TTC549 (cell line): Measurements from ENCODE around the gene TMEM132D.

Source experiments
- FAIRE-seq: peaks from 2 replicates; lab custom pipeline; 2012; peaks lifted over from hg19 to GRCh38; lab: Jason Lieb, UNC

TMEM132D gene

GRCh38 chr12:129534966-129535750 lies 368.7 kb downstream of the TMEM132D start:
- no peak for FAIRE-seq

GRCh38 chr12:129532707-129533499 lies 370.9 kb downstream of the TMEM132D start:
- no peak for FAIRE-seq

DNA sequence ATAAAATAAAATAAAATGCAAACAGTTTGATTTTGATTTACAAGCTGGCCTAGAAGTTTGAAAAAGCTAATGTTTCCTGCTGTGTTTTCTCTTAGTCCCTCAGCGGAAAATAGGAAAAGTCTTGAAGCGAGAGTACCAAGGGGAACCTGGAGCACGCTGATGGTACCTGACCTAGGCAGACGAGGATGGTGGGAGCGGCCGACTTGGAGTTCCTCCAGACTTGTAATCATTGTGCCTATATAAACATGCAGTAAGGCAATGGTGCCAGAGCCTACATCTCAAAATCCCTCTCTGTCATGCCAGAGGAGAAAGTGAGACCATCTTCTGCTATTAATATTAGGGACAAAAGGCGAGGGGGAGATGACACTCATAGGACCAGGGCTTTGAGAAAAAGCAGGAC lies 371.7 kb downstream of the TMEM132D start:
- FAIRE-seq = no peak

DNA sequence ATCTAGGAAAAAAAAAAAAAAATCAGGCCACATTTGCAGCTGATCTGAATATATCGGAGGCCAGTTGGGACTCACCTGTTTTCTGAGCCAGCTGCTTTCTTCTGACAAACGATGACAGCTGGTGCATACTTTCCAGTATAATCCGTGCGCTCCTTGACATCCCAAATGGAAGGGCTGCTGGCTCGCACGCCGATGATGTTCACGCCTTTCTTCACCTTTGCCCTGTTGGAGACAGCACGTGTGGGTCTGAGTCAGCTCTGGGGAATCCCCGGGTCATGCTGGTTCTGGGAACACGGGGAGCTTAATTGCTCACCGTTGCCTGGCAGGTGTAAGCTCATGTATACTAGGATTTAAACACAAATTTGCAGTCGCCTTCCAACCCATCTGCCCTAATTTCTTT lies 372.8 kb downstream of the TMEM132D start:
- no peak for FAIRE-seq

DNA sequence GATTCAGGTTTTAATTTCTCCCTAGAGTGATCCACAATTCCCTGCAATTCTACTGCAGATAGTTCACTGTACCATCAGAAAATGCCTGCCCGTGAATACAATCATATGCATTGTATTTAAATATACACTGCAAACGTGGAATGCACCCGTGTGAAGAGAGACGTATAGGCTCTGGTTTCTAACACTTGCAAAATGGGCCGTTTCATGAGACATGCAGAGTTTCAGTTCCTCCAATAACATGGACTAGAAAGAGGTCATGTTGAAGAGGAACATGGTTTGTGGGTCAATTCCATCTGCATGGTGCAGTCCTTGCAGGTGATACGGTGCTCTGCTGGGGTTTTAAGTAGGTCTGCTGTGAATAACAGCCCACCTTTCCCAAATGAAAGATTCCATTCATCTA lies 373.3 kb downstream of the TMEM132D start:
- no peak for FAIRE-seq

GRCh38 chr12:129527506-129527905 lies 376.3 kb downstream of the TMEM132D start:
- no peak for FAIRE-seq

DNA sequence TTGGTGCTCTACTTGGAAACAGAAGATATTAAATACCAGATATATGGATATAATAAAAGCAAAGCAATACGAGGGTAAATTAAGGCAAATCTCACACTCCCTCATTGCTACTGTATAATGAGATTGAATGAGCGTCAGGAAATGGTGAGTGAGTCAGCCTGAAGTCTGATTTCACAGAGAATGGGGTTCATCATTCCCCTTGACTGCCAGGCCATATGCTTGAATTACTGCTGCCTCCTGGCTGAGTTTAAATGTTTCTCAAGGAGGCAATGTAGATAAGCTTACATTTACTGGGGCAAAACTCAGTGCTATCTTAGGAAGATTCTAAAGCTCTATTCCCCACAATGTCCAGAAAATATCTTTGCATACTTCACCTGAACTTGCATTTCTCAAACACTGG lies 380.2 kb downstream of the TMEM132D start:
- no peak for FAIRE-seq

GRCh38 chr12:129520739-129521138 lies 383.1 kb downstream of the TMEM132D start:
- no peak for FAIRE-seq

DNA sequence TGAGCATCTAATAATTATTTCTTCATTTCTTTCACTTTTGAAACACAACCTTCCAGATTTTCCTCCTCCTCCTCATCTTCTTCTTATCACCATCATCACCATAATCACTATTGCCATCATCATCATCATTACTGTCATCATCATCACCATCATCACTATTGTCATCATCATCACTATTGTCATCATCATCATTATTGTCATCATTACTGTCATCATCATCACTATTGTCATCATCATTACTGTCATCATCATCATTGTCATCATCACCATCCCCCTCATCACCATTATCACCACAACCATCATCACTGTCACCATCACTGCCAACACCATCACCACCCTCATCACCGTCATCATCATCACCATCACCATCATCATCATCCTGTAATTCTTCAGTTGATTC lies 400.0 kb downstream of the TMEM132D start:
- FAIRE-seq = no peak

- no peak for FAIRE-seq
Observed at GRCh38 chr12:129496226-129496625, 407.6 kb downstream of the TMEM132D start.

GRCh38 chr12:129494766-129495165 lies 409.1 kb downstream of the TMEM132D start:
- FAIRE-seq = no peak

GRCh38 chr12:129494260-129494659 lies 409.6 kb downstream of the TMEM132D start:
- FAIRE-seq = no peak

- FAIRE-seq = no peak
Observed at GRCh38 chr12:129489100-129489676, 414.6 kb downstream of the TMEM132D start.

GRCh38 chr12:129486931-129487330 lies 416.9 kb downstream of the TMEM132D start:
- FAIRE-seq = no peak

DNA sequence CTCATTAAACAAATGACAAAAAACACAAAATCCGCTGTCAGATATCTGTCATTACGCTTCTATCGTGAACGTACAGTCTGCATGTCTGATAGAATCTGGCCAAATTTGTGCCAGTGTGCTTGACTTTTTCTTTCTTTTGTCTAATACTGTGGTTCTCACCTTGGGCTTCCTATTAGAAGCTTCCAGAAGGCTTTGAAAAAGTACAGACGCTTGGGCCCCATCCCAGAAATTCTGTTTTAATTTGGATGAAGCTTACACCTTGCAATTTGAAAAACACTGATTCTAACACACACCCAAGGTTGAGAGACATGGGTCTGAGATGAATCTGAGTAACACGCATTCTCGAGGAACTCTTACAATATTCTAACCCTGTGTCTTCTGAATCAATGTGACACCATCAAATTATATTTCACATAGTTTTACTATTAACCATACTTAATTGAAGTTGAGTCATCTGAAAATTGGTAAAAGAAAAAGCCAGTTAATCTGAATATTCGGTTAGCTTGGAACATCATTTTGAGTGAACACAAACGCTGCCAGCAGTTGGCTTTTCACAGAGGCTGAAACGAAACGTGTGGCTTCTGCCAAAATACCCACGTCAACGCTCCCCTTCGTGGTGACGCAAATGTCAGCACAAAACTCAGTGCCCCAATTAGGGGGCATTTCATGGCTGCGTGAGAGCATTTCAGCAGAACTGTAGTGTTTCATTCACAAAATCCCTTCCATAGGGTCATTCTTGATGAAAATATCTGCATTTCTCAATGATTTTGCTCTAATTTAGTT lies 420.5 kb downstream of the TMEM132D start:
- no peak for FAIRE-seq

DNA sequence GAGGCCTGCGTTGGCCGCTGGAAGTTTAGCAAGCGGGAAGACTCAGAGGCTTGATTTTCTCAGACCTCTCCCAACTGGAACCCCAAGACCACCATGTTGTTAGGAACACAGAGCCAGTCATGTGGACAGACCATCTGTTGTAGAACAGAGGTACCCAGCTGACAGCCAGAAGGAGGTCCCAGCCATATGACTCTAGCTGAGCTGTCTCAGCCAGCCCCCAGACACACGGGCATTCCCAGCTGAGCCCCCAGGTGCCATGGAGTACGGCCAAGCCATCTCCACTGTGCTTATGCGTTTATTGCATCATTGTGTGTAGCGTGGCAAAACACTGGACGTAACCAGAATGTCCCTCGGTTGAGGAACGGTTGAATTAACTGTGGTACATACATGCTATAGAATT lies 421.9 kb downstream of the TMEM132D start:
- FAIRE-seq = no peak

- FAIRE-seq = no peak
Observed at GRCh38 chr12:129470196-129470595, 433.6 kb downstream of the TMEM132D start.

GRCh38 chr12:129467726-129468125 lies 436.1 kb downstream of the TMEM132D start:
- no peak for FAIRE-seq

DNA sequence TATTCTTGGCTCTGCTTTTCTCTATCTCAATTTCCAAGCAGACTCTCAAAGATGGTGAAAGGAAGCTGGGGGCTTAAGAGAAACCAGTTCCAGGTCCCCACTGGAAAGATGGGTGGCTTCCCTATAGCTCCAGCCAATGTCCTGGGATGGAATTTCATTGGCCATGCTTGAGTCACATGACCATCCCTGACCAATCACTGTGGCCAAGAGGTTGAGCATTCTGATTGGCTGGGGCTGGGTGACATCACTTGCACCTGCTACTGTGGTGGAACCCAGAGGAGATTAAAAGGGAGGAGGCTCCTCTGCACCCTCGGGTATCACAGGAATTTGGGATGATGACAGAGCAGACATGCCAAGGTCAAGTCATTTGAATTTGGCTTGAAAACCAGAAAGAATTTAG lies 436.5 kb downstream of the TMEM132D start:
- FAIRE-seq = no peak

GRCh38 chr12:129466499-129466898 lies 437.3 kb downstream of the TMEM132D start:
- FAIRE-seq = no peak

GRCh38 chr12:129459886-129460285 lies 443.9 kb downstream of the TMEM132D start:
- no peak for FAIRE-seq

DNA sequence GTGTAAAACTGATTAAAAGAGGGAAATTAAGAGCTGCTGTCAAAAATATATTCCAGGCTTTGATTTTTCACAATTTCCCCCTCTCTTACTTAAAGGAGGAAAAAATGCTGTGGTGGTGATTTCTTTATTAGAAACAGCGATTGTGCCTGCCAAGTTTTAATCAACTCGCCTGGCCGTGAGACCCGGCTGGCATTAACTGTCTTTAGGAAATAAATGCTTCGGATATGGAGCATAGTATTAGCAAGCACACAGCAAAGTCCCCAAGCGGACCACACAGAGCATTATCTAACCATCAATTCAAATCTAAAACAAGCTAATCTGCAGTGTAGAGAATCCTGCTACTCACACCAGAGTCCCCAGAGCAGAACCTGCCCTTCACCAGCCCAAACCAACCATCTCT lies 457.1 kb downstream of the TMEM132D start:
- no peak for FAIRE-seq

DNA sequence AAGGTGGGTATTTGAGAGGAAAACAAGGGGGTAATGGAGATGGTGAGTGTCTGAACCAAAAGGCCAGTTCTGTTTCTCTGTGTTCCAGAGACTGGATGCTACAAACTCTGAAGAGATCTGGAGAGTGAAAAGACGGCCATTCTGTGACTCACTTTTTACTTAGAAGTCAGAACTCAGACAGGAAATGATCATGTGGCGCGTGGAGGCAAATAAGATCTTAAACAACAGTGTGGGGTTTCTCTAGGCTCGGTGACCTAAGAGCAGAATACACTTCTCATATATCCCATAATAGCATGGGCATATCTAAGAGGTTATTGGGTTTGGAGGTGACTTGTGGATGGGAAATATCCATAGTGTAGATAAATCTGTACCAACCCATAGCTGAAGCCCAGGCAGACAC lies 463.5 kb downstream of the TMEM132D start:
- no peak for FAIRE-seq
